Measurements from ENCODE around the gene ZNF440. TPM values are rescaled to one million over a fixed set of nuclear protein-coding genes. Genes with fewer than 3 reads are reported as not detected.

The ZNF440 gene
- total RNA-seq, 1 experiment from 2014 or later = 11.4 TPM

DNA sequence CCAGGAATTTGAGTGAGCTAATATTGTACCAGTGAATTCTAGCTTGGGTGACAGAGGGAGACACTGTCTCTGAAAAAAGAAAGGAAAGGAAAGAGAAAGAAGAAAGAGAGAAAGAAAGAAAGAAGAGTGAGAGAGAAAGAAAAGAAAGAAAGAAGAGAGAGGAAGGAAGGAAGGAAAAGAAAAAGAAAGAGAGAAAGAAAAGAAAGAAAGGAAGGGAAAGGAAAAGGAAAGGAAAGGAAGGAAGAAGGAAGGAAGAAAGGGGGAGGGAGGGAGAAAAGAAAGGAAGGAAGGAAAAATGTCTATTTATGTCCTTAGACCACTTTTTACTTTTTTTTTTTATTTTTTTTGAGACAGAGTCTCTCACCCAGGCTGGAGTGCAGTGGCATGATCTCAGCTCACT lies 21.1 kb upstream of the ZNF440 start:
- CTCF ChIA-PET = no interaction called here
- DNase-seq (ENCODE audit: low read depth, low spot score) (no peak), ATAC-seq (no peak)
- no peaks in the 10 kb centered on the region for H4K20me1 ChIP-seq (ENCODE audit: insufficient read depth)
- no peak overlapping the region for H3K4me3 ChIP-seq (replicated peaks in 1 of 2; ENCODE audit: low read depth in 1 of 2, low read length in 2 of 2)
- no peak for TF ChIP-seq CEBPB (IDR thresholded peaks at IDR 0.05; ENCODE audit: low read depth)
- no peak for TF ChIP-seq EZH2phosphoT487 (IDR thresholded peaks at IDR 0.05; ENCODE audit: borderline replicate concordance)
- no peak for TF ChIP-seq ZBTB33 (IDR thresholded peaks at IDR 0.05; ENCODE audit: extremely low read depth, insufficient replicate concordance, low read length)
- TF ChIP-seq YY1 (IDR thresholded peaks at IDR 0.05; ENCODE audit: extremely low read depth, insufficient replicate concordance, low read depth, low read length) = no peak
- TF ChIP-seq EZH2 (IDR thresholded peaks at IDR 0.05) = no peak
- TF ChIP-seq ZNF274 (IDR thresholded peaks at IDR 0.05; ENCODE audit: low read depth, low read length) = no peak
- no peak for TF ChIP-seq ELF1 (IDR thresholded peaks at IDR 0.05; ENCODE audit: borderline replicate concordance, low read depth)
- TF ChIP-seq SRF (IDR thresholded peaks at IDR 0.05; ENCODE audit: low read depth) = no peak
- no peak for TF ChIP-seq FOSL1 (IDR thresholded peaks at IDR 0.05; ENCODE audit: low read depth)
- TF ChIP-seq SIN3A (IDR thresholded peaks at IDR 0.05; ENCODE audit: low read depth) = no peak
- TF ChIP-seq CTCF (IDR thresholded peaks at IDR 0.05 in 2 of 3, conservative IDR thresholded peaks at IDR 0.05 in 1 of 3; ENCODE audit: borderline replicate concordance in 1 of 3, insufficient read depth in 1 of 3, low read depth in 2 of 3, low read length in 2 of 3) = no peak
- TF ChIP-seq RAD21 (IDR thresholded peaks at IDR 0.05; ENCODE audit: low read depth) = no peak
- no peak for TF ChIP-seq REST (IDR thresholded peaks at IDR 0.05; ENCODE audit: low read depth)
- TF ChIP-seq ZFX (IDR thresholded peaks at IDR 0.05) = no peak
- TF ChIP-seq POLR2AphosphoS5 (IDR thresholded peaks at IDR 0.05; ENCODE audit: low read depth, low read length) = no peak
- no peak overlapping the region for H3K4me2 ChIP-seq (ENCODE audit: low read length)
- no peaks in the 10 kb centered on the region for H3K27me3 ChIP-seq (ENCODE audit: insufficient read depth, low read length)
- no peak overlapping the region for H3K27ac ChIP-seq (ENCODE audit: low read depth, low read length)
- intact Hi-C loops (cut with micrococcal nuclease) = no loop called here
- no peaks in the 10 kb centered on the region for H3K4me1 ChIP-seq (ENCODE audit: control insufficient read depth in 1 of 2, insufficient read depth in 2 of 2, low read length in 2 of 2)
- no peak overlapping the region for H2AFZ ChIP-seq (ENCODE audit: low read depth, low read length, poor library complexity, severe bottlenecking)
- H3K36me3 ChIP-seq (ENCODE audit: control insufficient read depth in 1 of 2, insufficient read depth in 2 of 2, low read length in 2 of 2) = no peaks in the 10 kb centered on the region
- H3K79me2 ChIP-seq (ENCODE audit: insufficient read depth, low read length) = no peaks in the 10 kb centered on the region
- BruUV-seq (replicated peaks) = no TSS peak
- RAD21 ChIA-PET (ENCODE audit: low non-redundant PET in 1 of 2, low total read pairs in 2 of 2, uncharacterized antibody in 2 of 2, unreplicated experiment in 2 of 2) = no interaction called here
- H3K9me3 ChIP-seq (ENCODE audit: control insufficient read depth in 1 of 2, insufficient read depth in 1 of 2, low read depth in 1 of 2, low read length in 2 of 2) = peaks cover 0 to 7% of the 10 kb centered on the region in 2 experiments; a peak in 1 of 4 replicates
- H3K9ac ChIP-seq (ENCODE audit: low read length) = no peak overlapping the region
- no peaks in the 10 kb centered on the region for H3K9me2 ChIP-seq (ENCODE audit: insufficient read depth)
- POLR2A ChIA-PET = no interaction called here
